Activated CD8-positive, alpha-beta T cell treated with anti-CD3 and anti-CD28 coated beads for 36 hours (primary cell): ENCODE data around the gene LMNB1. TPM values are rescaled to one million over a fixed set of nuclear protein-coding genes. Genes with fewer than 3 reads are reported as not detected.

Source experiments
- ATAC-seq: fragments of 200-7000 bp; cut with Tn5 transposase; one replicate; pipeline ENCODE4 v1.10.0; 2021; ENCODE audit warnings: mild to moderate bottlenecking, moderate library complexity
- CTCF ChIA-PET: fragments of 350-600 bp; sonication (Branson Sonifier 250); formaldehyde crosslinking; loops from one replicate; lab custom pipeline; 2021; ENCODE audit warnings: antibody characterized with exemption; lab: Charles Lee
- POLR2A ChIA-PET: fragments of 350-600 bp; sonication (Branson Sonifier 250); formaldehyde crosslinking; loops from one replicate; lab custom pipeline; 2021; ENCODE audit warnings: antibody characterized with exemption; lab: Charles Lee
- DNase-seq: peaks from one replicate; pipeline ENCODE4 v3.0.0-alpha.2; 2020
- H3K27ac Mint-ChIP-seq: one replicate; pipeline ENCODE4 v1.8.0; 2021; ENCODE audit warnings: mild to moderate bottlenecking, mixed read lengths
- H3K27me3 Mint-ChIP-seq: one replicate; pipeline ENCODE4 v1.8.0; 2021; ENCODE audit warnings: mixed read lengths
- H3K36me3 Mint-ChIP-seq: one replicate; pipeline ENCODE4 v1.8.0; 2021; ENCODE audit warnings: low read depth, mixed read lengths
- H3K4me1 Mint-ChIP-seq: one replicate; pipeline ENCODE4 v1.8.0; 2021; ENCODE audit warnings: low read depth, mixed read lengths
- H3K4me3 Mint-ChIP-seq: one replicate; pipeline ENCODE4 v1.8.0; 2021; ENCODE audit warnings: mild to moderate bottlenecking, moderate library complexity, mixed read lengths
- H3K9me3 Mint-ChIP-seq: one replicate; pipeline ENCODE4 v1.8.0; 2021; ENCODE audit warnings: mixed read lengths
- CTCF ChIP-seq: fragments of 200-600 bp; IDR thresholded peaks from one replicate; pipeline ENCODE4 v1.8.0; 2022; ENCODE audit warnings: antibody characterized with exemption, mild to moderate bottlenecking
- intact Hi-C: fragments of 100-400 bp; cut with micrococcal nuclease; formaldehyde crosslinking; loops from one replicate; pipeline ENCODE4 v1.10.0; 2022
- total RNA-seq, 2 experiments: library from RNA; stranded (reverse); gene quantifications; one replicate each; pipeline ENCODE4 v1.2.3, GENCODE V29; 2021

LMNB1 gene
- total RNA-seq, 2 experiments from 2014 or later, result 198 TPM

- no peak for TF ChIP-seq CTCF
- ATAC-seq (no peak), DNase-seq (no peak)
- Mint-ChIP-seq H3K4me3 (no peak overlapping the region), H3K27me3 (no peaks in the 10 kb centered on the region), H3K36me3 (no peaks in the 10 kb centered on the region), H3K27ac (no peak overlapping the region), H3K4me1 (peaks cover 25% of the 10 kb centered on the region), H3K9me3 (no peaks in the 10 kb centered on the region)
- ChIA-PET POLR2A (interaction anchor here (18.3 kb wide), 1 partner anchor 24 kb away, joined by 179 read pairs; the partner anchor contains the start of gene LMNB1), CTCF (no interaction called here)
- intact Hi-C loops, result no loop called here
Observed at GRCh38 chr5:126752081-126752785, 24.7 kb upstream of the LMNB1 start.

- Mint-ChIP-seq H3K4me3 (no peak overlapping the region), H3K9me3 (no peaks in the 10 kb centered on the region), H3K27ac (no peak overlapping the region), H3K27me3 (no peaks in the 10 kb centered on the region), H3K36me3 (no peaks in the 10 kb centered on the region), H3K4me1 (peaks cover 20% of the 10 kb centered on the region)
- CTCF ChIA-PET, result no interaction called here
- intact Hi-C loops, result no loop called here
- no peak for TF ChIP-seq CTCF
- POLR2A ChIA-PET, result interaction anchor here (18.3 kb wide), 1 partner anchor 23 kb away, joined by 179 read pairs; the partner anchor contains the start of gene LMNB1
- no peak for ATAC-seq
- DNase-seq, result no peak
Observed at GRCh38 chr5:126753227-126753626, 23.7 kb upstream of the LMNB1 start.

- intact Hi-C loops, result no loop called here
- Mint-ChIP-seq H3K9me3 (no peaks in the 10 kb centered on the region), H3K27me3 (no peaks in the 10 kb centered on the region), H3K4me3 (no peak overlapping the region), H3K36me3 (no peaks in the 10 kb centered on the region), H3K27ac (no peak overlapping the region), H3K4me1 (peaks cover 27% of the 10 kb centered on the region)
- TF ChIP-seq CTCF, result no peak
- no peak for ATAC-seq
- DNase-seq, result no peak
- POLR2A ChIA-PET, result interaction anchor here (18.3 kb wide), 1 partner anchor 22 kb away, joined by 179 read pairs; the partner anchor contains the start of gene LMNB1
- CTCF ChIA-PET, result no interaction called here
Observed at GRCh38 chr5:126754609-126755008, 22.3 kb upstream of the LMNB1 start.

GRCh38 chr5:126755593-126755992, 21.3 kb upstream of the LMNB1 start:
- Mint-ChIP-seq H3K4me1 (peaks cover 30% of the 10 kb centered on the region), H3K9me3 (no peaks in the 10 kb centered on the region), H3K36me3 (no peaks in the 10 kb centered on the region), H3K27ac (no peak overlapping the region), H3K4me3 (no peak overlapping the region), H3K27me3 (no peaks in the 10 kb centered on the region)
- ChIA-PET POLR2A (interaction anchor here (0.6 to 18.3 kb wide), 3 partner anchors 9 to 29 kb away, joined by 3 to 179 read pairs (median 4); partner anchors contain the start of gene LMNB1), CTCF (interaction anchor here (1.4 kb wide), 1 partner anchor 24 kb away, joined by 3 read pairs; no protein-coding TSS in a partner anchor)
- no peak for ATAC-seq
- intact Hi-C loops, result no loop called here
- TF ChIP-seq CTCF, result no peak
- no peak for DNase-seq
